Transverse colon (tissue), 3 donors: Measurements from ENCODE around the gene LIMK1.

Experiments used
- POLR2A ChIP-seq: fragments of 450-650 bp; IDR thresholded peaks from one replicate; pipeline ENCODE4 v1.6.1; 2016; ENCODE audit warnings: antibody characterized with exemption, mild to moderate bottlenecking, moderate library complexity
- TF ChIP-seq, protein P1 (sequence below), 5 experiments: fragments of 200-600 bp in 3 of 5; fragments of 450-650 bp in 2 of 5; sonication (generic) in 3 of 5; IDR thresholded peaks; 1 replicate in 2 of 5; 2 replicates in 3 of 5; pipeline ENCODE4 v1.5.1; 2016 to 2017; ENCODE audit warnings: antibody characterized with exemption in 5 of 5, inconsistent platforms in 3 of 5, mild to moderate bottlenecking in 2 of 5, moderate library complexity in 1 of 5

DNA sequence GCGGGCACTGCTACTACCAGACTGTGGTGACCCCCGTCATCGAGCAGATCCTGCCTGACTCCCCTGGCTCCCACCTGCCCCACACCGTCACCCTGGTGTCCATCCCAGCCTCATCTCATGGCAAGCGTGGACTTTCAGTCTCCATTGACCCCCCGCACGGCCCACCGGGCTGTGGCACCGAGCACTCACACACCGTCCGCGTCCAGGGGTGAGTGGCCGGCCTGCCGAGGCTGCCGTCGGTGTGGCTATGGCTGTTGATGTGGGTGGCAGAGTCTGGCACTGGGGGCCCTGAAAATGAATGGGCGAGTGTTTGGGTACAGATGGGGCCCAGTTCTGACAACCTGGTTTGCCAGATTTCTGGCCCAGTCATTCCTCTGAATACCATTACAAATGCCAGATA is 15.4 kb downstream of the LIMK1 start:
- TF ChIP-seq, protein P1, sequence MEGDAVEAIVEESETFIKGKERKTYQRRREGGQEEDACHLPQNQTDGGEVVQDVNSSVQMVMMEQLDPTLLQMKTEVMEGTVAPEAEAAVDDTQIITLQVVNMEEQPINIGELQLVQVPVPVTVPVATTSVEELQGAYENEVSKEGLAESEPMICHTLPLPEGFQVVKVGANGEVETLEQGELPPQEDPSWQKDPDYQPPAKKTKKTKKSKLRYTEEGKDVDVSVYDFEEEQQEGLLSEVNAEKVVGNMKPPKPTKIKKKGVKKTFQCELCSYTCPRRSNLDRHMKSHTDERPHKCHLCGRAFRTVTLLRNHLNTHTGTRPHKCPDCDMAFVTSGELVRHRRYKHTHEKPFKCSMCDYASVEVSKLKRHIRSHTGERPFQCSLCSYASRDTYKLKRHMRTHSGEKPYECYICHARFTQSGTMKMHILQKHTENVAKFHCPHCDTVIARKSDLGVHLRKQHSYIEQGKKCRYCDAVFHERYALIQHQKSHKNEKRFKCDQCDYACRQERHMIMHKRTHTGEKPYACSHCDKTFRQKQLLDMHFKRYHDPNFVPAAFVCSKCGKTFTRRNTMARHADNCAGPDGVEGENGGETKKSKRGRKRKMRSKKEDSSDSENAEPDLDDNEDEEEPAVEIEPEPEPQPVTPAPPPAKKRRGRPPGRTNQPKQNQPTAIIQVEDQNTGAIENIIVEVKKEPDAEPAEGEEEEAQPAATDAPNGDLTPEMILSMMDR (IDR thresholded peaks at IDR 0.05): no peak
- no peak for TF ChIP-seq POLR2A
